Renal cortex interstitium (tissue), 11 donors: Measurements from ENCODE around the gene SCUBE2. TPM values are rescaled to one million over a fixed set of nuclear protein-coding genes. Genes with fewer than 3 reads are reported as not detected.
"Not testable (repeated sequence)": the region's sequence is repeated elsewhere in the genome, so short reads cannot be mapped to it uniquely, and the experiment has no call there.

Experiments
- DNase-seq, 11 donors: peaks; one replicate each; pipeline ENCODE4 v3.0.0-alpha.2; 2013; ENCODE audit warnings: low read depth in 9 of 11, low spot score in 4 of 11; ENCODE audit errors: extremely low read depth in 1 of 11
- polyA plus RNA-seq, 3 donors: library from polyadenylated mRNA; unstranded; fragments of 120-200 nt; gene quantifications; one replicate each; pipeline ENCODE4 v1.2.1, GENCODE V29; 2013; ENCODE audit not compliant: insufficient read length in 3 of 3

SCUBE2 gene
- polyA plus RNA-seq, 3 donors: 5.3 to 6.6 (median 6.3) TPM

DNA sequence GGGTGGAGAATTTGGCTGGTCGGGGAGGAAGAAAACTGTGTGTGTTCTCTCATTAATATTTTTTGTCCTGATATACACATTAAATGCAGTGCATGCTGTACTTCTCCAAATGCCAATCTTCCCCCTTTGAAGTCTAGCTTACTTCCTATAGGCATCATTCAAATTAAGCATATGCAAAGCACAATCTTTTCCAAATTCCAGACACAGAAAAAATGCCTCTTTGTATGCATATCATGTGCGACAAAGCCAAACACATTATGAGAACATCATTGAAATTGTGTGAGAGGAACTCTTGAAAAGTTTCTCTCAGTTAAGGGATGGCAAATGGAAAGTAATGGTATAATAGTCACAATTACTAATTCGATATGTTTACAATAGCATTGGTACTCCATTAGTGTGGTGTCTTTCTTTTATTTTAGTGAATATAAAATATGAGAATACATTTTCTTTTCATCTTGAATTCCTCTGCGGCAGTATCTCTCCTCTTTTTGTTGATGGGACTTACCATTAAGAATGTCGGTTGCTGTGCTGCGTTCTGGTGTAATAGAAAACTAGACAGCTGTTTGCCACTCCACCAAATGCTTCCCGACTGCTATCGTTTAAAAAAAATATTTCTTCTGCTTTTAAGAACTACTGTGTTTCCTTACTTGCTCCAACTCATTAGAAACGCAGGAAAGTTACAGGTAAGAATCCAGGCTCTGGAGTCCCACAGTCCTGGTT is 68.3 kb downstream of the SCUBE2 start:
- no peak for DNase-seq

GRCh38 chr11:9020916-9021315 is 70.5 kb downstream of the SCUBE2 start:
- no peak for DNase-seq

- DNase-seq: no peak
These were observed 71.5 kb downstream of the SCUBE2 start for GRCh38 chr11:9019861-9020260.

DNA sequence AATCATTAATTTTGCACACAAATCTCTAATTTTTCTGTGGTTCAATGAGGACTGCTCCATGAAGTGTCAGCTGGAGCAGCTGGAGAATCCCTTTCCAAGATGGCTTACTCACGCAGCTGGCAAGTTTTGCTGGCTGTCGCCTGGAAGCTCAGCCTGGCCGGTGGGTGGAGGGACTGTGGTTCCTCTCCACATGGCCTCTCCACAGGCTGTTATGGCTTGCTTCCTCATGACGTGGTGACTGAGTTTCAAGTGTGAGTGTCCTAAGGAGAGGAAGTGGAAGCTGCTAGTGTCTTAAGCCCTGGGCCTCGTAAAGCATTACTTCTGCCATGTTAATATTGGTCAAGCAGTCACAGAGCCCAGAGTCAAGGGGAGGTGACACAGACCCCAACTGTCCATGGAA is 73.6 kb downstream of the SCUBE2 start:
- no peak for DNase-seq

GRCh38 chr11:9016916-9017642 is 74.3 kb downstream of the SCUBE2 start:
- DNase-seq: no peak

DNA sequence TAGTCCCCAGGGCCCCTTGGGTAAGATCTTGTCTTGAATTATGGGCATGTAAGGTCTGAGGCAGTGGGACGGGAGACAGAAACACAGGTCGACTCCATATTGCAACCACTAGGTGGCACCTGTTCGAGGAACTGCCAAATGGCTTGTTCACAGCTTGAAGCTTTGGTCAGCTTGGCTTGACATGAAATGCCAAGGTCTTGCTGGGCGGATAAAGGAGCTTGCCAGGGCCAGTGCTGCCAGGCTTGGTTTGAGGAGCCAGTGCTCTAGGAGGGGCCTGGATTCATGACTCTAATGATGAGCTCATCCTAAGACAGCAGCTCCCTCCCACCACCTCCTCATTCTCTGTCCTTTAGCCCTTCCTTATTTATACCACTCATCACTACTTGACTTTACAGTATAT is 75.7 kb downstream of the SCUBE2 start:
- DNase-seq: peak in 9 of 11 donors; percentile 38 to 66 (median 51)

- no peak for DNase-seq
These were observed 76.6 kb downstream of the SCUBE2 start for GRCh38 chr11:9014826-9015225.

DNA sequence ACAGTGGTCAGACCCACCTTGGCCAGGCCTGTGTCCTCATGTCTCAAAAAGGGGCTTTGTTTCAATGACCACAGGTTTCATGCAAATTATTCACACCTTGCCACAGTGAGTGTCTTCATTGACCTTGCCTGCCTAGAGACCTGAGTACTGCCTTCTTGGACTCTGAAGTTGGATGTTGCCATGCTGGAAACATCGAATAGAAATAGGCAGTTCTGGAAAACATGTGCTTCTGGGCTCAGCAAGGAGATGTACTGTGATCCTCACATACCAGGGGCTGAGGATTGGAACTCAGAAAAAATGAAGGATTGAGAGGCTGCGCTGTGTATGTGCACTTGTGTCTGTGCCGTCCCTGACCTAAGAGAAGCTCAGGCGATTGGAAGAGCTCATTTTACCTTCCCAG is 78.0 kb downstream of the SCUBE2 start:
- DNase-seq: no peak

- DNase-seq: not testable (repeated sequence)
These were observed 81.9 kb downstream of the SCUBE2 start for GRCh38 chr11:9009538-9009937.

- DNase-seq: no peak
These were observed 82.7 kb downstream of the SCUBE2 start for GRCh38 chr11:9008661-9009060.

DNA sequence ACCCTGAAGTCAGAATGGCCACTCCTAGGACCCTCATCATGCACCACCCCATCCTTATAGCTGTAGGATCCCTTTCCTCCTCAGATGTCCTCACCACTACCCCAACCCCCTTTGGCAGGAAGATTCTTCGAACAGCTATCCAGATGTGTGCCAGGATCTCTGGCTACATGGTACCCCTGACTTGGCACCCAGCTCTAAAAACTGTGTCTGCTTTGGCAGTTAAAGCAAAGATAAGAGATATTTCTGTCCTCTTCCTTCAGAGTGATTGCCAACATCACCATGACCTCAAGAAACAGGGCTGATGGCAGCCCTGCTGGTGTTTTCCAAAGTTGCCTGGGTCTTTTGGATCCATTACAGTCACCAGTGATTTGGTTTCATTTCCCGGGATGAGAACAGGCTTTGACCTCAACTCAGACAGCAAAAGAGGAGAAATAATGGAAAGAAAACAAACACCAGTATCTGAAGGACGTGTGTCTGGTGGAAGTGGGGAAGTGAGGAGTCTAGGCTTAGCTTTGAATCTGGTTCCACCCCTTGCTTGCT is 83.3 kb downstream of the SCUBE2 start:
- no peak for DNase-seq

DNA sequence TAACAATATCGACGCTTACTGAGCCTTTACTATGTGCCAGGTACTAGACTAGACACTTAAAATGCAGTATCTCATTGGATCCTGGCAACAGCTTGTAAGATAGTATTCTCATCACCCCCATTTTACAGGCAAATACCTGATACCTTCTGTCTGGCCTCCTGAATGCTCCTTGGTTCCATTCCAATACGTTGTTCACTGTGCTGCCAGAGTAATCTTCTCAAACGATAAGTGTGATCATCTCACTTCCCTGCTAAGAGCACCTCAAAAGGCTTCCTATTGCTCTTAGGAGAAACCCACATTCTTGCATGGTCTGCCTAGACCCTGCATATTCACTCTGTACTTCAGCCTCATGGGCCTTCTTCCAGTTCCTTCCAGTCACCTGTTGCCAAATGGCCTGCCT is 86.3 kb downstream of the SCUBE2 start:
- no peak for DNase-seq

DNA sequence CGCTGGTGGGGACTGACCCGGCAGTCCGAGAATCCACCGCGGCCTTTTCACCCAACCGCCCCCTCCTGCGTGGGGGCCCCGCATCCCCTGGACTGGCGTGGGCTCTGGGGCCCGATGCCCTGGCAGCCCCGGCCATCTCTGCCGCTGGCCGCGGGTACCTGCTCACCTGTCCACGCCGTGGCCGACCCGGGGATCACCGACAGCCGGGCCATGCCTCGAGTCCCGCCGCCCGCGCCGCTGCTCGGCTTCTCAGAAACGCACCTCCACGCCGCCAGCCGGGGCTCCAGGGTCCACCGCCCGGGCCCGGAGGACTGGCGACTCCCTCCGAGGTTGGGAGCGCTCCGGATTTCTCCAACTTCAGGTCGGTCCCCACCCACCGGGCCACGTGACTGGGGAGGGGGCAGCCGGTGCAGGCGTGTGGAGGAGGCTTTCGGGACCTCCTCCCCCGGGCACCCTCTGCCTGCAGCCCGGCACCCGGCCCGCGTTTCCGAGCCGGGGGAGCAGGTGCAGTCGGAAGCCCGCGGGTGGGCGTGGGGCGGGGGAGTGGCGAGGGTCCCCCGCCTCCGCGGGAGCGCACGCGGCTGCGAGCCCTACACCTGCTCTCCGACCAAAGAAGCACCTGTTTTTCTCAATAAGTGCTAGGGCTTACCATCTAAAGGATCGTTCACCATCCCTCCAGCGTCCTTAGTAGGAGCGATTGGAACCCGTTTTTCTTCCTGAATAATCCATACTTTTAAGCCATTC is 87.0 kb downstream of the SCUBE2 start:
- peak in 1 of 11 donors; percentile 24 for DNase-seq

DNA sequence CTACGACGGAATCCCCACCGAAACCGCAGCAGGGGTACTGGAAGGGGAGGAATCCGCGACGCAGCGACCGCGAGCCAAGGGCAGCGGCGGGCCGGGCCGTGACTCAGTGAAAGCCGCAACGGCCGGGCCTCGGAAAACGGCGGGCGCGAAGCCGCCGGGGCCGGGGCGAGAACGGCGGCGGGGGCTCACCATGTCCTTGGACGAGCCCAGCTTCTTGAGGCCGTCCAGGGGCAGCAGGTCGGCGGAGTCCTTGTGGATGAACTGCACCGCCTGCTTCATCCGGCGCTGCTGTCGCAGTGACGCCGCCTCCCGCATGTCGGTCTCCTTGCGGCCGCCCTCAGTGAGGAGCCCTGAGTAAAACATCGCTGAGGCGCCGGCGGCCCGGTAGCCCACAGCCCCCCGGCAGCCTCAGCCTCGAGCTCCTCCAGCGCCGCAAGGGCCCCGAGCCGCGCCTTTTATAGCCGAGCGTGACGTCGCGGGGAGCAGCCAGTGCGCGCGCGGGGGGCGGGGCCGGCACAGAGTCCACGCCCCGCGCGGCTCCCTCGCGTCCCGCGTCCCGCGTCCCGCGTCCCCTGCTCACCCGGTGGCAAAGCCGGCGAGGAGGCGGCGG is 87.7 kb downstream of the SCUBE2 start, which contains the start of gene NRIP3:
Gene NRIP3, minus strand, starts transcription at position 429 of the 610 bp plus-strand sequence. Its CDS starts 66 bp downstream, at position 363.
- DNase-seq: peak in 7 of 11 donors; percentile 24 to 68 (median 60)

GRCh38 chr11:9002920-9003572 is 88.4 kb downstream of the SCUBE2 start:
- no peak for DNase-seq

DNA sequence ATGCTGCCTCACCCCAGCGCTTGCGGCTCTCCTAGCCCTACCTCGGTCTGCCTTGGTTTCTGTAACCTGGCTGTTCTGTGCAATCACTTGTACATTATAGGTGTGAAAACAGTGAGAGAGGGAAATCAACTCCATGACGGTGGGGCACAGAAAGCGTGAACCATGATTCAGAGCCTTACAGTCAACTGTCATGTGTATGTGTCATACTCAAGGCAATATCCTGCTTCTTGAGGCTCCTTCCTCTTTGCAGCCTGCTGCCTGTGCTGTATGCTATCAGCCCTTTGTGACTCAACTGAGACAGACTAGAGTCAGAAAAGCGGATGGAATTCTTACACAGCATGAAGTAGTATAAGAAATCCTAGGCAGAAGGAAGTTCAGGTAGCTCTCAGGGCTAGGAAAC is 89.7 kb downstream of the SCUBE2 start:
- DNase-seq: no peak

GRCh38 chr11:8998017-8998416 is 93.4 kb downstream of the SCUBE2 start:
- no peak for DNase-seq

DNA sequence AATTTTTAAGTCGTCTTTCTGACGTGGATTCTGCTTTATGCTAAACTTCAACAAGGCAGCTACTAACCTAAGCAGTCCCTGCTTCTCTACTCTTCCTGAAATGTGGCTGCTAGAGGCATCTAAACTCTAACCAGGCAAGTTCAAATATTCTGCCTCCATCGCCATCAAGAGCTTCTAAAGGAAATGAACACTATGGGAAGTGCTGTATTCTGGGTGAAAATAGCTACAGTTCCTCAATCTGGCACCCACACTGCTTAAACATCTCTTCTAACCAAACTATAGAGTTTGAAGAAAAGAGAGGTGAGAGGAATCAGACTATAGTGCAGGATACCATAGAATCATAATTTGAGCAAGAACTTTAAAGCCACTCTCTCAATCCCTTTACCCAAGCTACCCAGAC is 93.9 kb downstream of the SCUBE2 start:
- no peak for DNase-seq

DNA sequence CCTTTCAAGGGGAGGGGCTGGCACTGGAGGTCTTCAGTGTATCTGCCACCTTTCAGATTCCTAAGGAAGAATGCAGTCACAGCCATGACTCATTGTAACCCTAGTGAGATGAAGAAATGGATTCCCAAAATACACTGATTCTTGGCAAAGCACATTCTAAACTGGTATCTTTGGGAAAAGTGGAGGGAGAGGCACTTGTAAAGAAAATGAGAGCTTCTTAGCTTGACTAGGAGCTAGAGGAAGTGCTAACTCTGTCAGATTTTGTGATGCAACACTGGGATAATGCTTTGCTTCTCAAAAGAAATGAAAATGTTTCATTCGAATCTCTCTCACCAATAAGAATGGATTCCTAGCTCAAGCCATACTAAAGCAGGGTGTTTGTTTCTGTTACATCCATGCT is 101.9 kb downstream of the SCUBE2 start:
- DNase-seq: no peak
